Caco-2 (cell line): ENCODE results near the gene SHOC2. TPM values are rescaled to one million over a fixed set of nuclear protein-coding genes. Genes with fewer than 3 reads are reported as not detected.
A peak's percentile ranks its signal among the peaks of the same experiment; 100 is the strongest.

Experiments used
- BruUV-seq: library from RNA; stranded (reverse); fragments of 400-500 nt; replicated peaks from 2 replicates; lab custom pipeline; 2021; lab: Mats Ljungman, UMichigan
- CTCF ChIA-PET: fragments of 300-600 bp; sonication (Branson Sonifier 250); formaldehyde crosslinking; loops from one replicate; lab custom pipeline; 2022; ENCODE audit warnings: antibody characterized with exemption; lab: Charles Lee
- POLR2A ChIA-PET: fragments of 300-600 bp; sonication (Branson Sonifier 250); formaldehyde crosslinking; loops from one replicate; lab custom pipeline; 2022; ENCODE audit warnings: antibody characterized with exemption; lab: Charles Lee
- DNase-seq, 2 experiments: peaks; one replicate each; pipeline versions ENCODE4 v3.0.0 to v3.0.0-alpha.2; 2020 to 2022
- H3K27me3 ChIP-seq: replicated peaks from 2 replicates; pipeline ENCODE4 v1.6.0; 2011; ENCODE audit warnings: low read length; ENCODE audit not compliant: control insufficient read depth, insufficient read depth
- H3K36me3 ChIP-seq: 2 replicates; pipeline ENCODE4 v1.5.1; 2011; ENCODE audit warnings: low read length; ENCODE audit not compliant: control insufficient read depth, insufficient read depth
- H3K4me1 ChIP-seq: fragments of 250-450 bp; sonication (Bioruptor Pico); 2 replicates; pipeline ENCODE4 v1.5.1; 2020; ENCODE audit warnings: mild to moderate bottlenecking
- H3K4me3 ChIP-seq: 2 replicates; pipeline ENCODE4 v1.5.1; 2011; ENCODE audit warnings: low read depth, mild to moderate bottlenecking, control low read depth, low read length
- H3K9me3 ChIP-seq: fragments of 250-450 bp; sonication (Bioruptor Pico); 2 replicates; pipeline ENCODE4 v1.5.1; 2020; ENCODE audit warnings: mild to moderate bottlenecking, moderate library complexity
- H3K27ac Mint-ChIP-seq: one replicate; pipeline ENCODE4 v1.8.0; 2022; ENCODE audit warnings: mixed read lengths; ENCODE audit not compliant: unreplicated experiment
- H3K27me3 Mint-ChIP-seq: one replicate; pipeline ENCODE4 v1.8.0; 2022; ENCODE audit warnings: mixed read lengths; ENCODE audit not compliant: insufficient read depth, unreplicated experiment
- H3K36me3 Mint-ChIP-seq: one replicate; pipeline ENCODE4 v1.8.0; 2022; ENCODE audit warnings: mild to moderate bottlenecking, mixed read lengths; ENCODE audit not compliant: insufficient read depth, unreplicated experiment
- H3K4me1 Mint-ChIP-seq: one replicate; pipeline ENCODE4 v1.8.0; 2022; ENCODE audit warnings: low read depth, mixed read lengths; ENCODE audit not compliant: unreplicated experiment
- H3K4me3 Mint-ChIP-seq: one replicate; pipeline ENCODE4 v1.8.0; 2022; ENCODE audit warnings: mild to moderate bottlenecking, moderate library complexity, mixed read lengths; ENCODE audit not compliant: unreplicated experiment
- H3K9me3 Mint-ChIP-seq: one replicate; pipeline ENCODE4 v1.8.0; 2022; ENCODE audit warnings: mixed read lengths; ENCODE audit not compliant: unreplicated experiment
- CTCF ChIP-seq, 2 experiments: fragments of 200-600 bp in 1 of 2; IDR thresholded peaks; 1 replicate in 1 of 2; 2 replicates in 1 of 2; pipeline versions ENCODE4 v1.5.1 to v1.8.0; 2011 to 2022; ENCODE audit warnings: antibody characterized with exemption in 1 of 2, control low read depth in 1 of 2, inconsistent platforms in 1 of 2, low read depth in 1 of 2, low read length in 1 of 2, mild to moderate bottlenecking in 1 of 2, moderate library complexity in 1 of 2; ENCODE audit not compliant: insufficient read depth in 1 of 2, severe bottlenecking in 1 of 2, unreplicated experiment in 1 of 2
- intact Hi-C: fragments of 100-400 bp; cut with micrococcal nuclease; formaldehyde crosslinking; loops from one replicate; pipeline ENCODE4 v1.10.0; 2022; ENCODE audit not compliant: unreplicated experiment
- total RNA-seq: library from RNA; stranded (reverse); gene quantifications from 2 replicates; pipeline ENCODE4 v1.2.3, GENCODE V29; 2022

SHOC2 gene
- total RNA-seq, 1 experiment from 2014 or later = 38.5 TPM

DNA sequence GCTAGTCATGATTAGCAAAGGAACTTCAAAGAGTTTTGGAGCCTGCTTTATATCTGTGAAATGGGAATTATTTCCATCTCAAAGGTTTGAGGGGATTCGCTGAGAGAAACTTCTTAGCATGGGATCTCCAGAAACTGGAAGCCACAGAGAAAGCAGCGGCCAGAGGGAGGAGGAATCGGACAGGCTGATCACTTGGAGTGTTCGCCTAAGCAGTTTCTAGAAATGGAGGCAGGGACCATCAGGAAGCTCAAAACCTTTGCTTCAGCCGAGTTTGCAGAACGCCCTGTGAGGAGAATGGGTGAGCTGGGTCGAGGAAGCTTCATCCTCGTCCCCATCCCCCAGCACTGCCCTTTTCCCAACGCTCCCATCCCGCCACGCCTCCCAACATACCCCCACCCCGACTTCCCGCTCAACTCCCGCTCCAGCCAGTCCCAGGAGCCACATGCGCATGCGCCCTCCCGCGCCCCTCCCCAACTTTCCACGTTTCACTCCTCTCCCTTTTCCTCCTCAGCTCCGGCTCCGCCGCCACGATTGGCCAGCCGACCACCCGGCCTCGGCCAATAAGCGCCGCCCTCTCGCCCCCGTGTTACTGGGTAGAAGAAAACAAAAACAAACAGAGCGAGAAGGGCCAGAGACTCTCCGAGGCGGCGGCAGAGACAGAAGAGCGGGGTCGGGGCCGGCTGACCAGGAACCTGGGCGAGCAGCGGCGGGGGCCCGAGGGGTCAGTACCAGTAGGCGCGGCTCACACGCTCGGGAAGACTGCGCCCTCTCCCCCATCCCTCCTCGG is 47.9 kb upstream of the SHOC2 start, which contains the start of gene PDCD4:
PDCD4 (plus strand) TSS at position 631 of the 787 bp plus-strand sequence. CDS start 4,100 bp downstream, outside the sequence.
- Histone ChIP-seq H3K36me3 (no peaks in the 10 kb centered on the region), H3K9me3 (no peaks in the 10 kb centered on the region), H3K4me1 (peaks cover 10% of the 10 kb centered on the region; the same call in 1 of the 2 replicates), H3K27me3 (no peaks in the 10 kb centered on the region), H3K4me3 (peak within 1 kb of the TSS; percentile 72)
- POLR2A ChIA-PET = interaction anchor here (0.6 to 1.3 kb wide), 16 partner anchors 11 to 654 kb away, joined by 3 to 32 read pairs (median 4); partner anchors contain the start of genes BBIP1 and SHOC2
- H3K36me3 Mint-ChIP-seq = peaks cover 15% of the 10 kb centered on the region
- TSS peak; percentile 89 for BruUV-seq
- H3K4me1 Mint-ChIP-seq = peaks cover 12% of the 10 kb centered on the region
- H3K9me3 Mint-ChIP-seq = no peaks in the 10 kb centered on the region
- no peaks in the 10 kb centered on the region for H3K27me3 Mint-ChIP-seq
- TF ChIP-seq CTCF (IDR thresholded peaks at IDR 0.05; ENCODE audit: insufficient read depth in 1 of 2, low read depth in 1 of 2, low read length in 1 of 2, severe bottlenecking in 1 of 2, unreplicated experiment in 1 of 2) = no peak
- H3K4me3 Mint-ChIP-seq = peak within 1 kb of the TSS; percentile 85
- DNase-seq = peak; percentile 99 to 100
- intact Hi-C loops = loop anchor here (1.0 to 5.0 kb wide), 7 partner anchors 14 to 124 kb away; partner anchors contain the start of genes BBIP1 and SHOC2
- peak within 1 kb of the TSS; percentile 93 for H3K27ac Mint-ChIP-seq
- CTCF ChIA-PET = interaction anchor here (0.8 to 1.0 kb wide), 7 partner anchors 10 to 261 kb away, joined by 3 to 9 read pairs (median 5); partner anchors contain the start of genes BBIP1 and SHOC2

GRCh38 chr10:110872145-110872983 is 47.0 kb upstream of the SHOC2 start:
- CTCF ChIA-PET = interaction anchor here (0.7 to 1.6 kb wide), 11 partner anchors 15 to 185 kb away, joined by 3 to 8 read pairs (median 4); partner anchors contain the start of genes BBIP1 and SHOC2
- no peaks in the 10 kb centered on the region for H3K27me3 ChIP-seq
- Mint-ChIP-seq H3K36me3 (peaks cover 15% of the 10 kb centered on the region), H3K4me1 (peaks cover 12% of the 10 kb centered on the region), H3K9me3 (no peaks in the 10 kb centered on the region), H3K27me3 (no peaks in the 10 kb centered on the region), H3K27ac (peak overlapping the region; percentile 93), H3K4me3 (peak overlapping the region; percentile 85)
- peak in 1 of 2 experiments; percentile 19 for TF ChIP-seq CTCF (IDR thresholded peaks at IDR 0.05; ENCODE audit: insufficient read depth in 1 of 2, low read depth in 1 of 2, low read length in 1 of 2, severe bottlenecking in 1 of 2, unreplicated experiment in 1 of 2)
- intact Hi-C loops = loop anchor here (1.0 to 5.0 kb wide), 4 partner anchors 14 to 125 kb away; no protein-coding TSS in a partner anchor
- POLR2A ChIA-PET = interaction anchor here (0.6 to 1.3 kb wide), 12 partner anchors 15 to 322 kb away, joined by 3 to 32 read pairs (median 6); partner anchors contain the start of genes BBIP1 and SHOC2
- peak overlapping the region; percentile 72 for H3K4me3 ChIP-seq
- no TSS peak for BruUV-seq
- peak; percentile 76 to 80 for DNase-seq
- H3K4me1 ChIP-seq = peaks cover 10% of the 10 kb centered on the region; the same call in 1 of the 2 replicates
- no peaks in the 10 kb centered on the region for H3K36me3 ChIP-seq
- no peaks in the 10 kb centered on the region for H3K9me3 ChIP-seq
